HG02852 (cell line): ENCODE results near the gene RTEL1.
"Not testable (repeated sequence)": the region's sequence is repeated elsewhere in the genome, so short reads cannot be mapped to it uniquely, and the experiment has no call there.

ENCODE experiments used
- ATAC-seq: cut with Tn5 transposase; IDR thresholded peaks from one replicate; pipeline ENCODE4 v1.9.1; 2021; ENCODE audit warnings: mild to moderate bottlenecking, moderate library complexity; ENCODE audit not compliant: unreplicated experiment

The RTEL1 gene

DNA sequence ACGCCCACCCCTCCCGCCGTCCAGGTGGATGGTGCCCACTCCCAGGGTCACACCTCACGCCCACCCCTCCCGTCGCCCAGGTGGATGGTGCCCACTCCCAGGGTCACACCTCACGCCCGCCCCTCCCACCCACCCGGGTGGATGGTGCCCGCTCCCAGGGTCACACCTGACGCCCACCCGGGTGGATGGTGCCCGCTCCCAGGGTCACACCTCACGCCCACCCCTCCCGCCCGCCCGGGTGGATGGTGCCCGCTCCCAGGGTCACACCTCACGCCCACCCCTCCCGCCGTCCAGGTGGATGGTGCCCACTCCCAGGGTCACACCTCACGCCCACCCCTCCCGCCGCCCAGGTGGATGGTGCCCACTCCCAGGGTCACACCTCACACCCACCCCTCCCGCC lies 7.6 kb upstream of the RTEL1 start:
- ATAC-seq: not testable (repeated sequence)

DNA sequence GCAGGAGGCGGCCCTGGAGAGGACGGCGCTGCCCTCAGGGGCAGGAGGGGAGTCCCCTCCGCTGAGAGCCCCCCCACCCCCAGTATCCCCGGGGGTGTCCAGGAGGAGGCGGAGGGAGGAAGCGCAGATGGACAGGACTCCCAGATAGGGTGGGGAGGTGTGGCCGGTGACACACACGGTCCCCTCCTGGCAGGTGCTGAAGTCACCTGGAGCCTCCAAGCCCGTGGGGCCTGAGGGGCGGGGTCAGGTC lies 6.2 kb upstream of the RTEL1 start:
- no peak for ATAC-seq

DNA sequence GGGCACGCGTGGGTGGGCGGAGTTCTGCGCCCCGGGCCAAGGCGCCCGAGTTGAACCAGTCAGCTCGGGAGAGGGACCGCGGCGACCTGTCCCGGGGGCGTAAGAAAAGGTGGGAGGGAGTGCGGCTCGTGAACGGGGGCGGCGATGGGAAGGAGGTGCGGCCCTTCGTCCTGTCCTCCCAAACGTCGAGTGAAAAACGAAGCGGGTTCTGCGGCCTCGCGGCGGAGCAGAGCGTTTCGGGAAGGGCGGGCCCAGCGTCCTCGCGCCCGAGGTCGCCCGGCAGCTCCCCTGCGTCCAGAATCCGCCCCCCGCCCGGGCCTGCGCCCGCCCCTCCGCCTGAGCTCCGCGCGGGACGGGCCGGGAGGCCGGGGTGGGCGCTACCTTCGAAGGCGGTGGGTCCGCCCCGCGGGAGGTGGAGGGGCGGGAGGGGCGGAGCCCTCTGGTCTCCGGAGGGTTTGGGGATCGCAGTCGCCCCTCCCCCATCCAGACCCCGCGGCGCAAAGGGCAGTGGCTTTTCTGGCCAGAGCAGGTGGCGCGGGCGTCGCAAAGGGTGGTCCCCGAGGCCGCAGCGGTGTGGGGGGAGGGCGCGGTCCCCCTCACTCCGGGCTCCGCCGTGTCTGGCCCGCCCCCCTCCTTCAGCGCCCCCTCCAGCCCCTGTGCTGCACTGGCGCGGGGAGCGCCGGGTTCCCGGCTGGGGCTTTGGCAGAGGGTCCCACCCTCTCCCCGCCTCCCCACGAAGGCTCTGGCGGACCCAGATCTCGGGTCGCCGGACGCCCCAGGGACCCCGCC lies 5.7 kb upstream of the RTEL1 start:
- no peak for ATAC-seq

DNA sequence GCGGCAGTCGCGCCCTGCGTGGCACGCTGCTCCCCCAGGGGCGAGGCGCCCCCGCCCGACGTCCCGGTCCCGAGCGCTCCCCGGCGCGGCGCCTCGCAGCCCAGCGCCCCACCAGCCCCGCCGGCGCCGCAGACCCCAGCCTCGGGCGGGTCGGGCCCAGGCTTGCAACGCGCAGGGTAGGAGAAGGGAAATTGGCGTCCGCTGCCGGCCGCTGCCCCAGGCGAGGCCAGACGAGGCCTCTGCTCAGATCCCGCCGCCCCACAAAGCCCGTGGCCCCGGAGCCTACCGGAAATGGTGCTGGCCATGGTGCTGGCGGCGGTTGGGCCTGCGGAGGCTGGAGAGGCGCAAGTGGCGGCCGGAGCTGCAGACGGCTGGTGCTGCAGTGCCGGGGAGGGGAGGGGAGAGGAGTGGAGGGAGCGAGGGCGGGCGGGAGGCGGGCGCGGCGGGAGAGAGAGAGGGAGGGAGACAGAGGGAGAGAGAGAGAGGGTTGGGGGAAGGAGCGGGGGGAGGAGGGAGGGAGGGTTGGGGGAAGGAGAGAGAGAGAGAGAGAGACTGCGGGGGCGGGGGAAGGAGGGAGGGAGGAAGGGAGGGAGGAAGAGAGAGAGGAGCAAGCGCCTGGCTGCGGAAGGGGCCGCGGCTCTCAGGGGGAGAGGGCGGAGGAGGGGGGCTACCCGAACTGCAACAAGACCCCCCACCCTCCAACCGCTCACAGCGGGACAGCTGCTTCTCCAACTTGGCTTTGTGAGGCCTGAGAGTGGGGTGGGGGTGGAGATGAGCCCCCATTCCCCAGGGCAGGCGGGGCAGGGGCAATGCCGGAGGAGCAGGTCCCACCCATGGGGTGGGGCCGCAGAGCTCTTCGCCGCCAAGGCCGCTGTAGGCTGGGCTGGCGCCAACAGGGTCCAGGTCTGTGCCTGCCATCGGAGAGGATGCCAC lies 4.8 kb upstream of the RTEL1 start, which contains the start of gene STMN3:
Gene STMN3 (minus strand): TSS at position 384 of the 933 bp plus-strand sequence. CDS start 79 bp downstream, at position 305.
- ATAC-seq: no peak

DNA sequence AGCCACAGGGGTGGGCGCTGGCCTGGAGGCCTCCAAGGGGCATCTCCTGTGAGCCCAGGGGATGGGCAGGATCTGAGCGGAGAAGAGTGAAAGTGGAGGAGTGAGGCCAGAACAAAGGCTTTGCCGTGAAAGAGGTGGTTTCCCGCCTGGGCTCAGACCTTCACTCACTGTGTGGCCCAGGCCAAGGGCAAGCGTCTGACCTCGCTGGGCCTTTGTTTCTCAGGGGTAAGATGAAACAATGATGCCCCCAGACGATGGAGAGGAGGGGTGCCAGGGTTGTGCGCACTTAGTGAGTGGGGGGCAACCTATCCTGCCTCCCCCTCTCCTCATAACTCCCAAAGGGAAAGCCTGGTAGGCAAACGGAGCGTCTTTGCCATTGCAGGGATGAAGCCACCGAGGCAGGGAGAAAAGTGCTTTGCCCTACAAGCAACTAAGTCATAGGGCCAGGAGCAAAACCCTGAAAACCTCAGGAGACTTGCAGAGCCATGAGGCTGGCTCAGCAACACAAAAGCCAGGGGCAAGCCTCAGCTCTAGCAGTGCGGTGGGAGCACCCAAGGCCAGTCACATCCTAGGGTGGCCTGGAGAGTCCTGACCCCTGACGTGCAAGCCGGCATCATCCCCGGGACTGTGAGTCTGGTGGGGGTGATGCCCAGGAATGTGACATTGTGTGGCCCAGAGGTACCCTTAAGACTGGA lies 4.0 kb upstream of the RTEL1 start:
- no peak for ATAC-seq

DNA sequence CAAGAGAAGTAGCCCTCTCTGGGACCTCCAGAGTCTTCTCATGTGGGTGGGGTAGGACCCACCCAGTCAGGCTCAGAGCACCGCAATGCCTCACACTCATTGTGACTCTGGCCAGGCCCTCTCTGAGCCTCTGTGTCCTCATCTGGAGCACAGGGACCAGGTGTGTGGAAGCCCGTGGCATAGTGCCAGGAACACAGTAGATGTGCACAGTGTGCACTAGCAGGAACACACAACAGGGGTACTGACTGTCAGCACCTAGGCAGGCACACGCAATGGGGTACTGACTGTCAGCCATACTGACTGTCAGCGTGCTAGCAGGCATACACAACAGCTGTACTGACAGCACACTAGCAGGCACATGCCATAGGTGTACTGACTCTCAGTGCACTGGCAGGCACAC lies 2.9 kb upstream of the RTEL1 start:
- ATAC-seq: no peak

DNA sequence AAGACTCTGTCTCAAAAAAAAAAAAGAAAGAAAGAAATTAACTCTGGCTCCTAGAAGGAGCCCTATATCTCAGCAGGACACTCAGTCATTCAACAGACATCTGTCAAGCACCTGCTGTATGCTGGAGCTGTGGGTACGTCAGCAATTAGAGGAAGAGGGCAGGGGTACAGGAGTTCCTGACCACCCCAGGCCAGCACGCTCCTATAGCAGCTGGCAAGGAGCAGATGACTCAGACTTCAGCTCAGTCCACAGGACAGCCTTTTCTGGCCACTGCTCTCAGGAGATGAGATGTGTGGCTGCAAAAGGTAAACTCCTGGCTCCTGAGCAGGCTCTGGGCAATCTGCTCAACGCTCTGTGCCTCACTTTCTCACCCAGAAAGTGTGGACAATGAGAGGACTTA lies 1.7 kb upstream of the RTEL1 start:
- ATAC-seq: no peak

DNA sequence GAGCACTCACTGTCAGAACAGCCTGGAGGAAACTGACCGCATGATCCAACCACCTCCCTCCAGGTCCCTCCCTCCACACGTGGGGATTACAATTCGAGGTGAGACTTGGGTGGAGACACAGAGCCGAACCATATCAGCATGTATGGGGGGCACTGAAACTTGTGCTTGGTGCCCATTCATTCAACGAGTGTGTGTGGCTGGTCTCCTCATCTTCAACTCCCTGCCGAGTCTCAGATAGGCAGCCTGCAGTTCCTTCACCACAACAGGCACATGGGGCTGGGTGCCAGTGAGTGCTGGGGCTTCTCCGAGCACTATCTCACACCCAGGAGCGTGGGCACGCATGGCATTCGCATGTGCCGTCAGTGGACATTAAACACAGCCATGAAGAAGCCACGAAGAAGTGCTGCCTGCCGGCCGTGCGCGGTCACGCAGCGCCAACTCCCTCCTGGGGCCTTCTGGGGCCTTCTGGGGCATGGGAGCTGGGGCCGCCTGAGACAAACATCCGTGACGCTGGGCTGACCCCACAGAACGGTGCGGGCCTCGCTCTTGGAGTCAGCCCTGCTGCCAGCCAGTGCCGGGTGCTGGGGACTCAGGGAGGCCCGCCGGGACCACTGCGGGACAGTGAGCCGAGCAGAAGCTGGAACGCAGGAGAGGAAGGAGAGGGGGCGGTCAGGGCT lies 714 bp upstream of the RTEL1 start:
- no peak for ATAC-seq

DNA sequence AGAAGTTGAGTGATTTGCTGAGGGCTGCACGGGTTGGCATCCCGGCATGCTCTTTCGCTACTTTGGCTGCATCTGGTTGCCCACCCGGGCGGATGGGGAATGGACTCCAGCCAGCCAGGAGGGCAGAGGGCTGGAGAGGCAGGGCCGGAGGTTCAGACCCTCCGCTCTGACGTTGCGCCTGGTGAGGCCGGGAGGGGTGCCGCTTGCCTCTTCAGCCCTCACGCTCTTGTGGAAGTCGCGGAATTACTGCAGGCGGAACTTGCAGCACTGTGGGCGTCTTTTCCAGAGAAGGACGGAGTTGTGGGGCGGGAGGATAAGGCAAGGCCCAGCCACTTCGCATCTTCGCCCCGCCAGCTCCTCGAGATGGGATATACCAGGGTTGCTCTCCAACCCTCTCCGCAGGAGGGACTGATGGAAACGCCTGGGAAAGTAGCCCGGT lies 656 bp downstream of the RTEL1 start:
- ATAC-seq: peak; percentile 13

DNA sequence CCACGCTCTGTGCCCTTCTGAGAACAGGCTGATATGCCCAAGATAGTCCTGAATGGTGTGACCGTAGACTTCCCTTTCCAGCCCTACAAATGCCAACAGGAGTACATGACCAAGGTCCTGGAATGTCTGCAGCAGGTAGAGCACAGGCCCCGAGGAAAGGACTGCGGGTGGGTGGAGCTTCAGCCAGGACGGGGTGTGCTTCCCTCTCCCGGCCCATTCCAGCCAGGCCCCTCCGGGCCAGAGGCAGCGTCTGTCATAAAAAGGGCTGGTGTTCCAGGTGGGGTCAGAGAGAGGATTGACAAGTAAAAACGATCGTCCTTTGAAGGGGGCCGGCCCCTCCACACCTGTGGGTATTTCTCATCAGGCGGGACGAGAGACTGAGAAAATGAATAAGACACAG lies 1.3 kb downstream of the RTEL1 start:
- no peak for ATAC-seq

DNA sequence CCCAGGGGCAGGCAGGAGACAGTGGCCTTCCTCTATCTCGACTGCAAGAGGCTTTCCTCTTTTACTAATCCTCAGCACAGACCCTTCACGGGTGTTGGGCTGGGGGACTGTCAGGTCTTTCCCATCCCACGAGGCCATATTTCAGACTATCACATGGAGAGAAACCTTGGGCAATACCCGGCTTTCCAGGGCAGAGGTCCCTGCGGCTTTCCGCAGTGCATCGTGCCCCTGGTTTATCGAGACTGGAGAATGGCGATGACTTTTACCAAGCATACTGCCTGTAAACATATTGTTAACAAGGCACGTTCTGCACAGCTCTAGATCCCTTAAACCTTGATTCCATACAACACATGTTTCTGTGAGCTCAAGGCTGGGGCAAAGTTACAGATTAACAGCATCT lies 2.1 kb downstream of the RTEL1 start:
- not testable (repeated sequence) for ATAC-seq

DNA sequence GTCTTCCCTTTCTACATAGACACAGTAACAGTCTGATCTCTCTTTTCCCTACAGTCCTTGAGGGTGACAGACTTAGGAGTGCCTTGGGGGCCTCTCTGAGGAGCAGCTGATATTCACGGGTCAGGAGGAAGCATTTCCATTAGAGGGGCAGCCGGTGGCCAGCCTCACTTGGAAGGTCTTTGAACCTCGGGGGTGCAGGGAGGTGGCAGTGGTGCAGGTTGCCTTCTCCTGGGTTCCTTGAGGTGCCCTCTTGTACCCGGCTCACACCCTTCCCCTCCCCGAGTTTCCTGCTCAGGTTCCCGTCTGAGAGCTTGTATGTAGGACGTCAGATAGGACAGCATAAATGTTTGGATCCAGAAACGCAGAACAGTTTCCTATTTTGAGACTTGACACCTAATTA lies 2.5 kb downstream of the RTEL1 start:
- no peak for ATAC-seq

DNA sequence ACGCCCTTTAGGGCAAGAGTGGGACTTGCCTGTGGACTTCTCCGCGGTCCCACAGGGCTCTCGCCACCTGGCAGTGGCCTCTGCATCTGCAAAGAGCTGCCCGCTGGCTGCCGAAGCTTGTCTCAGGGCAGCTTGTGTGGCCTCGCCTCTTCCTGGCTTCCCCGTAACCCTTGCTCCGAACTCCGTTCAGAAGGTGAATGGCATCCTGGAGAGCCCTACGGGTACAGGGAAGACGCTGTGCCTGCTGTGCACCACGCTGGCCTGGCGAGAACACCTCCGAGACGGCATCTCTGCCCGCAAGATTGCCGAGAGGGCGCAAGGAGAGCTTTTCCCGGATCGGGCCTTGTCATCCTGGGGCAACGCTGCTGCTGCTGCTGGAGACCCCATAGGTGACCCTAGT lies 3.0 kb downstream of the RTEL1 start:
- no peak for ATAC-seq

DNA sequence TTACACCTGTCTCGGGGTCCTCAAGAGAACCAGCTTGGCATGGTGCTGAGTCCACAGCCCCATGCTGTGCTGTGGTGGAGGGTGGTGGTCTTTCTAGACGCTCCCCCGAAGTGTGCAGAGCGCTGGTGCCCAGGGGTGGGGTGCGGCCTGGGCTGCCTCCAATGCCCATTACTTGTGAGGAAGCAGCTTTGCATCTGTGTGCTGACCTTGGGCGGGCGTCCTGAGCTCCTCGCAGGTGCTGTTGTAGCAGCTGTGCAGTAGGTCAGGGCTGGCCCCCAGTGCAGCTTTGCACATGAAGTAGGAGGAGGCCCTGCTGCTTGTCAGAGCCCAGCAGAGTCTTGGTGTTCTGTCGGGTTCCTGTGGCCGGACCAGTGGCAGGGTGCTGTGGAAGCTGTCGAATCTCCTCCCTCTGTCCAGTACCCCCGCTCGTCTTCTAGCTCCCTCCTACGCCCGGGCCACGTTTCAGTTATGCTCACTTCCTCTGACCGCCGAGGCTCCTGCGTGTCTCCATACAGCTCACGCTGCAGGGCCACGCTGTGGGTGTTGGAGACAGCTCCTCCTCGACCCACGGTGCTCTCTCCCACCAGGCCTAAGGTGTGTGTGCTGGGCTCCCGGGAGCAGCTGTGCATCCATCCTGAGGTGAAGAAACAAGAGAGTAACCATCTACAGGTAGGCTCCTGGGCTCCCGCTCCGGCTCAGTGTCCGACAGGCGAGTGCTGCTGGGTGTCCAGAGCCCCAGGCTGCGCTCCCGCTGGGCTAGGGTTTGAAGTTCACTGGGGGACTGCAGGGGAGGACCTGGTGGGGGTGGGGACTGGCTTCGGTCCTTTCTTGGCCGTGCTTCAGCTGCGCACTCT lies 4.1 kb downstream of the RTEL1 start:
- ATAC-seq: no peak

DNA sequence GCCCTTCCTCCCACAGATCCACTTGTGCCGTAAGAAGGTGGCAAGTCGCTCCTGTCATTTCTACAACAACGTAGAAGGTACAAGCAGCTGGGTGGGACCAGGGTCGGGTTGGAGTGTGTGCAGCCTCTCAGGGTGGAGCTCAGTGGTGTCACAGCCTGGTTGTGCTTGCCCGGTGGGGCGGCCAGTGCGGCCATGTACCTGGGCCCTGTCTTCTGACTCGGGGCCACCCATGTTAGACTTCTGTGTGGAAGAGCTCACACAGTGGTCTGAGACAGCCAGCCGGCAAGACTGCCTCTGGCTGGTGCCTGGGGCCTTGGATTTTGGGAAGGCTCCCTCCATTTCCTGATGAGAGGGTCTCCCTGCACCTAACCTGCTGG lies 4.7 kb downstream of the RTEL1 start:
- ATAC-seq: no peak

DNA sequence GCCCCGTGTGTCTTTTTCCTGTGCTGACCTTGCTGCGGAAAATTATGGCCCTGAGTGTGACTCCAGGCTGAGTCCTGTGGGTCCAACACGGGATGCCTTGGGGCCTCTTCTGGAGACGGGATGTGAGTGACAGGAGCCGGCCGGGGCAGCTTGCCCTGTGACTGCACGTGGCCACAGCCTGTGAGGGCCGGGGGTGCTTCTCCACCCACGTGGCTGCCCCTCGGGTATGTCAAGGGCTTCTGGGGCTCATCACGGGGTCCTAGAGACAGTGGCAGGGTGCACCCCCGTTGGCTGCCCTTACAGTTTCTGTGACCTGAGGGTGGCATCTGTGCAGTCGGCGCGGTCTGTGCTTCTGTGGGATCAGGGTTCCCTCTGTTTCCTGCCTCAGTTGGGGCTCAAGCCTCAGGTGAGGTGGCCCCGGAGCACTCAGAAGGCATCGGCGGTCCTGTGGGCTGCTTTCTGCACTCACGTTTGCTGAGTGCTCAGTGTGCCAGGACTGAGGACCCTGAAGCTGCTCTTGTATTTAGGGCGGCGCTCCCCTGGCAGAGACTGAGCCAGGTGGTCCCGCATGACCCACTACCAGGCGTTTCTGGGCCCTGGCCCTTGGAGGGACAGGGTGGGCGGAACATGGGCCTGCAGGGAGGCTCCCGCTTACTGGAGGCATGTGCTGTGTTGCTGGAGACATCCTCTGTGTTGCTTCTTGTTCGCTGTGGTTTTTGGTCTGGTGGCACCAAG lies 5.4 kb downstream of the RTEL1 start:
- ATAC-seq: no peak

DNA sequence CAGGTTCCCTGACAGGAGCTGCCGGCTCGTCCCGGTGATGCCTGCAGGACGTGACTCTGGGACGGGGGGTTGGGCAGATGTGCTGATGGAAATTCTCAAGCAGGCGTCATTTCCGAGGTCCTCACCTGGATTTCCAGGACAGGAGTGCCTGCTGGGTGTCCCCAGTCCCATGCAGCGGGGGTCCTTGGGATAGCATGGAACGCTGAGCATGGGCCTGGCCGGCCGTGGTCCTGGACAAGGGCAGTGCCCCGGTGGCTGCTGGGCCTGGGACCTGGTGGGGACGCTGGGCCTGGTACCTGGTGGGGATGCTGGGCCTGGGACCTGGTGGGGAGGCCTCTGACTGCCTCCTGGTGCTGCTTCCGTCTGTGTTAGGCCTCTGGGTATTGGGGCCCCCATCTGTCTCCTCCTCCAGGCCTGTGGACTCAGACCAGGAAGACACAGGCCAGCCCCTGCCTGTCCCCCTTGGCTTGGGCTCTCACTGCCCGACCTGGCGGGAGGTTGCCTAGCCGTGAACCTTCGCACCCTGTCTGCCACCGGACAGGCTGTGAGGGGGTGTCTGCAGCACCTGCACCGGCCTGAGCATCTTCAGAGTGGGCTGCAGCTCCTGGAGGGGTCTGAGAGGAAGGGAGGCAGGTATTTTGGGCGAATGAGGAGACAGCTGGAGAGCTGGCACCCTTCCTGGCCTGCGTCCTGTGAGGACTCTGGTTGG lies 6.2 kb downstream of the RTEL1 start:
- ATAC-seq: no peak

DNA sequence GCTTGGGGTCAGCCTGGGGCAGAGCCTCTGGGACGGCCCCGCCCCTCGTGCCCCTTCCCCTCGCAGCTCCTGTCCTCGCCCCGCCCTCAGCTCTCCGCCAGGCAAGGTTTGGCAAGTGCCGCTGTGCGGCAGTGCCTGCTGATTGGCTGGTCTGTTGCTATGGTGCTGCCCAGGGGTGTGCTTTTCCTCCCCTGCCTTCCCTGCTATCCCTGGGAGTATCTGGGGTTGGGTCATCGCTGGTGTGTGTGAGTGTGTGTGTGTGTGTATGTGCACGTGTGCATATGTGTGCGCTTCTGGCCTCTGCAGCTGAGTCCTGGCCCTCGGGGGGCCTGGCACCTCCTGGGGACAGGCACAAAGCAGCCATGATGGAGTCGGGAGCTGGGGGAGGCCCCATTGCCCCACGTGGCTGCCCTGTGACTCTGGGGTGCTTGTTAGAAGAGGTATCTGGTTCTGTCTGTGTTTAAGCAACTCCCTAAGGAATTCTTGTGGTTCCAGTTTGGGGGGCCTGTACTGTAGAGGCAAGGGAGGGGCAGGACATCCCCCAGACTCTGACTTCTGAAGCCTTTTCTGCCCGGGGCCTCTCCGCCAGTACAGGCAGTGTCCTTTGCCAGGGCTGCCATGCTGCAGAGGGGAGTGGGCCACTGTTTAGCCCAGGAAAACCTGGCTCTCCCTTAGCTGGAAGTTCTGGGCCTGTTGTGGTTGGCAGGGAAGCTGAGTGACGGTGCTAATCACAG lies 6.9 kb downstream of the RTEL1 start:
- no peak for ATAC-seq
